GM21360 (cell line): Measurements from ENCODE around the gene C12orf57.
"Not testable (repeated sequence)": the region's sequence is repeated elsewhere in the genome, so short reads cannot be mapped to it uniquely, and the experiment has no call there.

Experiments
- ATAC-seq: cut with Tn5 transposase; IDR thresholded peaks from one replicate; pipeline ENCODE4 v1.9.1; 2021; ENCODE audit warnings: mild to moderate bottlenecking, moderate library complexity; ENCODE audit not compliant: unreplicated experiment

The C12orf57 gene

GRCh38 chr12:6943722-6944380 lies at the start of gene C12orf57, which contains the start of gene RNU7-1:
C12orf57 (plus strand) TSS chr12:6944022; CDS start chr12:6944122, 100 bp downstream.
RNU7-1 (plus strand) TSS chr12:6943816.
- peak; percentile 27 for ATAC-seq

- ATAC-seq: no peak
Measured at GRCh38 chr12:6894321-6894720, 49.5 kb upstream of the C12orf57 start.

GRCh38 chr12:6896846-6897435 lies 46.9 kb upstream of the C12orf57 start:
- no peak for ATAC-seq

GRCh38 chr12:6899427-6899826 lies 44.4 kb upstream of the C12orf57 start:
- no peak for ATAC-seq

DNA sequence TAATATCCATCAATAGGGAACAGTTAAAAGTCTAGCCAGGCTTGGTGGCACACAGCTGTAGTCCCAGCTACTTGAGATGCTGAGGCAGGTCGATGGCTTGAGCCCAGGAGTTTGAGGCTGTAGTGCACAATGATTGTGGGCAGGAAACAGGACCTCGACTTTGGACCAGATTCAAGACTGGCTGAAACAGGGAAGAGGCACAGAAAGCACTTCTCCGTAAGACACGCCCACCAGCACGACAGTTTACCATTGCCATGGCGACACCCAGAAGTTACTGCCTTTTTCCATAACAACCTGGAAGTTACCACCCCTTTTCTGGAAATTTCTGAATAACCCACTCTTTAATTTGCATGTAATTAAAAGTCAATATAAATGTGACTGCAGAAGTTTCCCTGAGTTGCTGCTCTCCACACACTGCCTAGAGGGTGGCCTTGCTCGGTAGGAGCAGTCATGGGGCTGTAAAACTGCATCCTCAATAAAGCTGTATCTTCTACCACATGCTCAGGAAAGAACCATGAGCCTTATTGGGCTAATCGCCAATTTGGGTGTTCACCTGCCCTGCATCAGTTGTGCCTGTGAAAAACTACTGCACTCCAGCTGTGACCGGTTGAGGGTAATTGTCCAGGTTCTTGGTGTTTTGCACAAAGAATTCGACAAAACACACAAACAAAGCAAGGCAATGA lies 43.8 kb upstream of the C12orf57 start:
- no peak for ATAC-seq

DNA sequence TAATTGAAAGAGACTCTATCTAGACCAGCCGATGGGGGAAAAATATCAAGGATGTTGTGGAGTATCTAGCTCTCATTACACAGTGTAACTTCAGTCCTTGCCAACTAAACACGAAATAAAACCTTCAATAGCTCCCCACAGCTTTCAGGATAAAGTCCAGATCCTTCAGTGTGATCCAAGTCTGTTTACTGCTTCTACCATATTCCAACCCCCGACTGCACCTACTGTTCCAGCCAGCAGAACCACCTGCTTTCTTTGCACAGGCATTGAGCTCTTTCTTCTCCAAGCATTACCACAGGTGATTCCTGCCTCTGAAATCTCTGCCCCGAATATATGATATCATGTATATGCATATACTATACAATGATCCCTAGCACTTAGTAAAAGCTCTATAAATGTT lies 41.4 kb upstream of the C12orf57 start:
- no peak for ATAC-seq

- no peak for ATAC-seq
Measured at GRCh38 chr12:6903722-6904121, 40.1 kb upstream of the C12orf57 start.

- ATAC-seq: peak; percentile 90
Measured at GRCh38 chr12:6904280-6905276, 39.2 kb upstream of the C12orf57 start, which contains the start of gene LRRC23. LRRC23 (plus strand) TSS chr12:6904822; CDS start chr12:6905634, 812 bp downstream.

- ATAC-seq: no peak
Measured at GRCh38 chr12:6905414-6906040, 38.3 kb upstream of the C12orf57 start.

GRCh38 chr12:6908141-6908540 lies 35.7 kb upstream of the C12orf57 start:
- ATAC-seq: not testable (repeated sequence)

- no peak for ATAC-seq
Measured at GRCh38 chr12:6909421-6910145, 34.2 kb upstream of the C12orf57 start.

DNA sequence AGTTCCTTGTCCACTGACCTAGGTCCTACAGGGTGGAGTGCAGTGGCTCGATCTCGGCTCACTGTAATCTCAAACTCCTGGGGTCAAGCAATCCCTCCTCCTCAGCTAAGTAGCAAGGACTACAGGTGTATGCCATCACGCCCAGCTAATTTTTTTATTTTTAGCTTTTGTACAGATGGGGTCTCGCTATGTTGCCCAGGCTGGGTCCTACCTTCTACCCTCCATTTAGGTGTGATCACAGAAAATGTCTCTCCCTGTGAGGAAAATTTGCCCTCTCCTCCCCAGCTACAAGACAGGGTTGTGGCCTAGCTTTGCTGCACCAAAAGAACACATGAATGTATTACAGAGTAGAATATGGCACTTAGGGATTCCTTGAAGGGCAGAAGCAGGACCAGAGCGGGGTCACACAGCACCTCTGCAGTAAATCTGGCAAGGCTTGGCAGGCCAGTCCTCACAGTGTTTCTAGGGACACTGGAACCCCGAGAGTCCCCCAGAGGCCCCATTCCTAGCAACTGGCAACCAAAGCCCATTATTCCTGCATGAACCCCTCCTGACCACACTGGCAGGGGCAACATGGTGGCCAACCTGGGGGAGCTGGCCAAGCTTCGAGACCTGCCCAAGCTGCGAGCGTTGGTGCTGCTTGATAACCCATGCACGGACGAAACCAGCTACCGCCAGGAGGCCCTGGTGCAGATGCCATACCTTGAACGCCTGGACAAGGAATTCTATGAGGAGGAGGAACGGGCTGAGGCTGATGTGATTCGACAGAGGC lies 31.5 kb upstream of the C12orf57 start:
- ATAC-seq: no peak

GRCh38 chr12:6914246-6914946 lies 29.4 kb upstream of the C12orf57 start, which contains the start of gene ENO2:
ENO2 (plus strand) TSS chr12:6914580; CDS start chr12:6915833, 1,253 bp downstream.
- ATAC-seq: no peak

- ATAC-seq: no peak
Measured at GRCh38 chr12:6914947-6915788, 28.7 kb upstream of the C12orf57 start.

DNA sequence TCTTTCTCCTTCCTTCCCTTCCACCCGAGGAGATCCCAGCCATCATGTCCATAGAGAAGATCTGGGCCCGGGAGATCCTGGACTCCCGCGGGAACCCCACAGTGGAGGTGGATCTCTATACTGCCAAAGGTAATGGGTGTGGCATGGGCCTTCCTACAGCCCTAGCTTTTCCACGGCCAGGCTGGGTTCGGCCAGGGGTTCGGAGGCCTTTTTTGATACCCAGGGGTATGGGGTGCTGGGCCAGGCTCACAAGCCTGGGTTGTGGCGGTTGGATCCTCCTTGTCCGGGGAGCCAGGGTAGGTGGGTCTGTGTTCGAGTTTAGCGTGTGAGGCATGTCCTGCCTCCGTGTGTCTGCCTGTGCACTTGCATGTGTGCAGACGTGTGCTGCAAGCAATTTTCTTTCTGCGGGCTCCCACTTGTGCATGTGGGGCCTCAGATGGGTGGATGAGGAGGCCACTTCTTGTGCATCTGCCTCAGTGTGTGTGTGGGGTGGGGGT lies 28.0 kb upstream of the C12orf57 start:
- ATAC-seq: no peak

GRCh38 chr12:6916426-6917200 lies 27.2 kb upstream of the C12orf57 start:
- no peak for ATAC-seq
